ENCODE data around the gene LRIG3.

The LRIG3 gene

DNA sequence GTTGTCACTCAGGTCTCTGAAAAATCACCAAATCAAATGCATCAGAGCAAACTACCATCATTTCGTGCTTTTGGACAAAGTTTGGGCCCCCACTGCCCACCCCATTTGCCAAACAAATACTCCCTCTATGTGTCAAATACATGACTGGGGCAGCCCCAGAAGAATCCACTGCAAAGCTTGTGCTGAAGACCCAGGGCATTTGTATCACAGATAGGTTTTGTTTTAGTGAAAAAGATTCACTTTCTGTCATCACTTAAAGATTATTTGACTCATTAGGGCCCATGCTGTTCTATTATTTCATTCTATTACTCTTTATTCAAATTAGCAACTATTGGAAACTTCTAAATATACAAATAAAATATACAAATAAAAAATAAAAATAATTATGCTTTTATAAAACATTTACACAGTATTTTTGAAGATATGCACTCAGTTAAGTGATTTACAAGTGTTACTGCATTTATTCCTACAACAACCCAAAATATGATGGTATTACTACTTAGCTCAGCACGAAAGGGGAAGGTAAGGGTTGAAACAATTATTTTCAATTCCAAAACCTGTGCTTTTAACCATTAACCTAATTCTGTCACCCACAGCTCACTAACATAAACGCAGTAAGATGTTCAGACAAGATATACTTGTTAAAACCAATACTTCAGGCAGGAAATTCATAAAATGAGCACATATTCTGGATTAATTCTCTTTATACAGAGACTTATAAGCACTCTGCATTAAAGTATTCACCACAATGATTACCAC lies 36.5 kb downstream of the LRIG3 start:
- Histone ChIP-seq H3K36me3 (ENCODE audit: insufficient read depth, low read length) (peaks cover 88% of the 10 kb centered on the region), H3K9ac (ENCODE audit: low read depth, low read length) (no peak overlapping the region), H3K27ac (ENCODE audit: low read depth, low read length) (no peak overlapping the region), H3K9me3 (ENCODE audit: insufficient read depth, low read depth, low read length) (no peaks in the 10 kb centered on the region), H3K4me1 (ENCODE audit: insufficient read depth, low read length) (peaks cover 26% of the 10 kb centered on the region), H3K4me3 (ENCODE audit: low read length) (no peak overlapping the region), H3K27me3 (ENCODE audit: insufficient read depth, low read length) (peaks cover 37% of the 10 kb centered on the region)
- WGBS, result 92% methylated on average over 3 of the region's 3 CpGs

DNA sequence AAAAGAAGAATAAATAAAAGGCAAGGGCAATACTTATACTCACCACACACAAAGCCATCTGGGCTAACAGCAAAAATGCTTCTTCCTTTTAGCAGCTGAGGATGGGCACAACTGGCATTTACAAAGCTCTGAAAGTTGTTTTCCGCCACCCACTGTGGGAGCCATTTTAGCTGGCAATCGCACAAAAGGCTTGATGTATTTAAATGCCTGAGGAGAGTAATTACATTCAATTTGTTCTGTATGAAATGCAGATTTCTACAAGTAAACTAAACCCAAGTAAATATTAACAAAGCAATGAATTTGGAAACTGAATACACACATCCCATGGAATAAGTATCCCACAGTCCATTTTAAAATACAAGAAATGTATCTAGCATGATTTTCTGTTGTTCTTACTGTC lies 37.5 kb downstream of the LRIG3 start:
- Histone ChIP-seq H3K4me3 (ENCODE audit: low read length) (no peak overlapping the region), H3K9me3 (ENCODE audit: insufficient read depth, low read depth, low read length) (no peaks in the 10 kb centered on the region), H3K4me1 (ENCODE audit: insufficient read depth, low read length) (peaks cover 21% of the 10 kb centered on the region), H3K27ac (ENCODE audit: low read depth, low read length) (no peak overlapping the region), H3K9ac (ENCODE audit: low read depth, low read length) (no peak overlapping the region), H3K27me3 (ENCODE audit: insufficient read depth, low read length) (peaks cover 37% of the 10 kb centered on the region), H3K36me3 (ENCODE audit: insufficient read depth, low read length) (peaks cover 86% of the 10 kb centered on the region)
- 66% methylated on average over 2 of the region's 2 CpGs for WGBS

GRCh38 chr12:58881816-58882215 lies 38.5 kb downstream of the LRIG3 start:
- H3K36me3 ChIP-seq (ENCODE audit: insufficient read depth, low read length), result peaks cover 86% of the 10 kb centered on the region
- no peaks in the 10 kb centered on the region for H3K9me3 ChIP-seq (ENCODE audit: insufficient read depth, low read depth, low read length)
- 98% methylated on average over 4 of the region's 4 CpGs for WGBS
- peaks cover 19% of the 10 kb centered on the region; the same call in 1 of the 2 replicates for H3K4me1 ChIP-seq (ENCODE audit: insufficient read depth, low read length)
- peaks cover 37% of the 10 kb centered on the region for H3K27me3 ChIP-seq (ENCODE audit: insufficient read depth, low read length)
- H3K9ac ChIP-seq (ENCODE audit: low read depth, low read length), result no peak overlapping the region
- no peak overlapping the region for H3K27ac ChIP-seq (ENCODE audit: low read depth, low read length)
- H3K4me3 ChIP-seq (ENCODE audit: low read length), result no peak overlapping the region

- Histone ChIP-seq H3K36me3 (ENCODE audit: insufficient read depth, low read length) (peaks cover 84% of the 10 kb centered on the region), H3K27me3 (ENCODE audit: insufficient read depth, low read length) (peaks cover 37% of the 10 kb centered on the region), H3K9ac (ENCODE audit: low read depth, low read length) (no peak overlapping the region), H3K27ac (ENCODE audit: low read depth, low read length) (no peak overlapping the region), H3K9me3 (ENCODE audit: insufficient read depth, low read depth, low read length) (no peaks in the 10 kb centered on the region), H3K4me3 (ENCODE audit: low read length) (no peak overlapping the region), H3K4me1 (ENCODE audit: insufficient read depth, low read length) (peaks cover 15% of the 10 kb centered on the region; the same call in 1 of the 2 replicates)
- WGBS, result 95% methylated on average over 7 of the region's 7 CpGs
These were observed 39.7 kb downstream of the LRIG3 start for GRCh38 chr12:58880639-58881038.

DNA sequence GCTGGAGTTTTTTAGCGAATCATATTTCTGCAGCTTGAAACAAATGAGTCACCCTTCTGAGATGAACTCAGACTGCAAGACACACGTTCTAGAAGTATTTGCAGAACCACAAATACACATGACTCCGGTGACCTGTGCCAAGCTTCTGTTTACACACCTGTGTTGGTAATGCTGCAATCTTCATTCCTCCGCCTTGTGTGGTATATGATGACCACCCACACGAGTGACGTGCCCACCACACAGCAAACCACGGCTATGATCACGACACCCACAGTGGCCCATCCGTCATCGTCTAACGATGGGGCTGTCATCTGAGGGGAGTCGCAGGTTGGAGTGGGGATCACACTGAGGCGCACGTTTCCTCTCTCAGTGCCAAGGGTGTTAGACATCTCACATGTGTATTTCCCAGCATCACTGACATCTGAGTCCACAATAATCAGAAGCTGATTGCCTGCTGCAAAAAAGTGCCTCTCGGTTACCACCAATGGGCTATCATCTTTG lies 43.0 kb downstream of the LRIG3 start:
- peaks cover 93% of the 10 kb centered on the region for H3K36me3 ChIP-seq (ENCODE audit: insufficient read depth, low read length)
- H3K27ac ChIP-seq (ENCODE audit: low read depth, low read length), result no peak overlapping the region

DNA sequence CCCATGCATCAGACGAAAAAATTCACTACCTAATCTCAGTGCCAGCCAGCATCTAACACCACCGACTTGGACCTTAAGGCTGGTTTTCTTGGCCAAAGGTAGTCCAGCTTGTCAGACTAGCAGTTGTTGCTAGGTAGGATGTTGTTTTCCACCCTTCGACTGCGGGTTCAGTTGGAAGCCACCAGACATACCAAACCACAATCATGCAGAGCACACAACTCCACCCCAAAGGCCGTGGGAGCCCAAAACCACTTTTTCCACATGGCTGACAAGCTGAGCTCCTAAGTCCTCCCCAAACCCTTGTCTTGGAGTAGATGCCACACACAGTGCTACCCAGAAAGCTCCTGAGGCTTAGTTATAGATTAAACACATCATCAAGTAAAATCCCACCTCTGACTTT lies 46.8 kb downstream of the LRIG3 start:
- Histone ChIP-seq H3K27ac (ENCODE audit: low read depth, low read length) (no peak overlapping the region), H3K36me3 (ENCODE audit: insufficient read depth, low read length) (peaks cover 75% of the 10 kb centered on the region), H3K9me3 (ENCODE audit: insufficient read depth, low read depth, low read length) (no peaks in the 10 kb centered on the region), H3K4me3 (ENCODE audit: low read length) (no peak overlapping the region), H3K27me3 (ENCODE audit: insufficient read depth, low read length) (no peaks in the 10 kb centered on the region), H3K4me1 (ENCODE audit: insufficient read depth, low read length) (no peaks in the 10 kb centered on the region), H3K9ac (ENCODE audit: low read depth, low read length) (no peak overlapping the region)
- WGBS, result 99% methylated on average over 5 of the region's 5 CpGs

More for the DNA sequence above, 43.0 kb downstream of the LRIG3 start:
- H3K9me3 ChIP-seq (ENCODE audit: insufficient read depth, low read depth, low read length), result no peaks in the 10 kb centered on the region
- H3K4me3 ChIP-seq (ENCODE audit: low read length), result no peak overlapping the region
- no peak overlapping the region for H3K9ac ChIP-seq (ENCODE audit: low read depth, low read length)
- 95% methylated on average over 15 of the region's 15 CpGs for WGBS
- peaks cover 1% of the 10 kb centered on the region; the same call in 1 of the 2 replicates for H3K4me1 ChIP-seq (ENCODE audit: insufficient read depth, low read length)
- peaks cover 14% of the 10 kb centered on the region for H3K27me3 ChIP-seq (ENCODE audit: insufficient read depth, low read length)

DNA sequence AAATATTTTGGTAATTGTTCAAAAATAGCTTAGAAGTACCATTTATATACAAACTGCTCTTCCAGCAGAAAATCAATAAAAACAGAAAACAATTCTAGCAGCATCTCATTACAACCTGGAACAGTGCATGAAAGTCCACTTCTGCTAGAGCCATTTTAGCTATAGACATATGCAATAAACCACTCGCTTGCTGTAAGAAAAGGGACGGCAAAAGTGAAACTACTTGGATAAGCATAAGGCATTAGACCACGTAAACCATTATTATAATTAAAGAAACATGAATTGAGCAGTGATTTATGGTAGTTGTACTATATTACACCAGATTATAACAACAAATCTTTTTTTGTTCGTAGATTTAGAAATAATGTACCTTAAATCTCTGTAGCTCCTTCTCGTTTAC lies 48.7 kb downstream of the LRIG3 start:
- Histone ChIP-seq H3K9me3 (ENCODE audit: insufficient read depth, low read depth, low read length) (no peaks in the 10 kb centered on the region), H3K4me3 (ENCODE audit: low read length) (no peak overlapping the region), H3K27me3 (ENCODE audit: insufficient read depth, low read length) (no peaks in the 10 kb centered on the region), H3K9ac (ENCODE audit: low read depth, low read length) (no peak overlapping the region), H3K27ac (ENCODE audit: low read depth, low read length) (no peak overlapping the region), H3K36me3 (ENCODE audit: insufficient read depth, low read length) (peaks cover 57% of the 10 kb centered on the region), H3K4me1 (ENCODE audit: insufficient read depth, low read length) (no peaks in the 10 kb centered on the region)
- WGBS, result 98% methylated on average over 4 of the region's 5 CpGs

DNA sequence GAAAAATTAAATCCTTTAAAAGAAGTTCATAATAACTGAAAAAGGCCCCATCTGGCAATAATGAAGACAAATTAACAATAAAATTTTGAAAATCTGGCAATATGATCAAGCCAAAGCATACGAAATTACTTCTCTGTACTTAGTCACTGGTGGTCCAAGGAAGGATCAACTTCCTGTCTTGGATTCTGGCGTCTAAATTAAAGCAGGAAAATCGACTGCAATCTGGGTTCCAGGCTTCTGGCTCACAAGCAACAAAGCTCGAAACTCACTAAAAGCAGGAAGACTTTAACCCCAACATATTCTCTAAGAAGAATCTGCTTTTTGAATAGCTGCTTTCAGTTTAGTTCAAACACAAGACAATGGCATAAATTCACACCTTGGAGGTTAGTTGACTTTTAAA lies 49.7 kb downstream of the LRIG3 start:
- Histone ChIP-seq H3K4me1 (ENCODE audit: insufficient read depth, low read length) (no peaks in the 10 kb centered on the region), H3K9ac (ENCODE audit: low read depth, low read length) (no peak overlapping the region), H3K9me3 (ENCODE audit: insufficient read depth, low read depth, low read length) (no peaks in the 10 kb centered on the region), H3K4me3 (ENCODE audit: low read length) (no peak overlapping the region), H3K27me3 (ENCODE audit: insufficient read depth, low read length) (no peaks in the 10 kb centered on the region), H3K27ac (ENCODE audit: low read depth, low read length) (no peak overlapping the region), H3K36me3 (ENCODE audit: insufficient read depth, low read length) (peaks cover 50% of the 10 kb centered on the region)
- WGBS, result 90% methylated on average over 4 of the region's 4 CpGs

- no peak overlapping the region for H3K4me3 ChIP-seq (ENCODE audit: low read length)
- peaks cover 65% of the 10 kb centered on the region for H3K27me3 ChIP-seq (ENCODE audit: insufficient read depth, low read length)
- no peaks in the 10 kb centered on the region for H3K36me3 ChIP-seq (ENCODE audit: insufficient read depth, low read length)
- H3K9me3 ChIP-seq (ENCODE audit: insufficient read depth, low read depth, low read length), result no peaks in the 10 kb centered on the region
- H3K9ac ChIP-seq (ENCODE audit: low read depth, low read length), result no peak overlapping the region
- 25% methylated on average over 4 of the region's 4 CpGs for WGBS
- no peak overlapping the region for H3K27ac ChIP-seq (ENCODE audit: low read depth, low read length)
- peaks cover 9% of the 10 kb centered on the region; the same call in 1 of the 2 replicates for H3K4me1 ChIP-seq (ENCODE audit: insufficient read depth, low read length)
These were observed 59.5 kb downstream of the LRIG3 start for GRCh38 chr12:58860788-58861240.

GRCh38 chr12:58860056-58860787 lies 60.1 kb downstream of the LRIG3 start:
- Histone ChIP-seq H3K9me3 (ENCODE audit: insufficient read depth, low read depth, low read length) (no peaks in the 10 kb centered on the region), H3K4me3 (ENCODE audit: low read length) (no peak overlapping the region), H3K4me1 (ENCODE audit: insufficient read depth, low read length) (peaks cover 9% of the 10 kb centered on the region; the same call in 1 of the 2 replicates), H3K9ac (ENCODE audit: low read depth, low read length) (no peak overlapping the region), H3K27me3 (ENCODE audit: insufficient read depth, low read length) (peaks cover 65% of the 10 kb centered on the region), H3K27ac (ENCODE audit: low read depth, low read length) (no peak overlapping the region), H3K36me3 (ENCODE audit: insufficient read depth, low read length) (no peaks in the 10 kb centered on the region)
- 84% methylated on average over 7 of the region's 8 CpGs for WGBS

DNA sequence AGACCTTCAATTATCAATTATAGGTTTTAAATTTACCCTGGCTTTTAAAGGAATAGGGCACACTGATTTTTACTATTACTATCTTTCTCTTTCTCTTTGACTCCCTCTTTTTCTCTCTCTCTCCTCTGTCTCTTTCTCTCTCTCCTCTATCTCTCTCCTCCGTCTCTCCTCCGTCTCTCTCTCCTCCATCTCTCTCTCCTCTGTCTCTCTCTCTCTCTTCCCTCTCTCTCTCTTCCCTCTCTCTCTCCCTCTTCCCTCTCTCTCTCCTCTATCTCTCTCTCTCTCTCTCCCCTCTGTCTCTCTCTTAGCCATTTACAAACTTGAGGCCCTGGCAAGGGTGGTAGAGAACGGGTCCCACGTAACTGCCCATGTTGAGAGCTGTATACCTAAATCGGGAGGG lies 62.3 kb downstream of the LRIG3 start:
- Histone ChIP-seq H3K4me1 (ENCODE audit: insufficient read depth, low read length) (peaks cover 9% of the 10 kb centered on the region; the same call in 1 of the 2 replicates), H3K36me3 (ENCODE audit: insufficient read depth, low read length) (no peaks in the 10 kb centered on the region), H3K9ac (ENCODE audit: low read depth, low read length) (no peak overlapping the region), H3K9me3 (ENCODE audit: insufficient read depth, low read depth, low read length) (no peaks in the 10 kb centered on the region), H3K4me3 (ENCODE audit: low read length) (no peak overlapping the region), H3K27me3 (ENCODE audit: insufficient read depth, low read length) (peaks cover 51% of the 10 kb centered on the region), H3K27ac (ENCODE audit: low read depth, low read length) (no peak overlapping the region)
- WGBS, result 93% methylated on average over 5 of the region's 5 CpGs
